NCI-H1417 treated with DMSO at 0.1 percent for 48 hours (cell line): ENCODE measurements around the gene ATP5ME.
"Not testable (repeated sequence)": the region's sequence is repeated elsewhere in the genome, so short reads cannot be mapped to it uniquely, and the experiment has no call there.

ENCODE experiments used
- DNase-seq: peaks from one replicate; lab custom pipeline; 2025; lab: John Stamatoyannopoulos, UW

Gene ATP5ME

DNA sequence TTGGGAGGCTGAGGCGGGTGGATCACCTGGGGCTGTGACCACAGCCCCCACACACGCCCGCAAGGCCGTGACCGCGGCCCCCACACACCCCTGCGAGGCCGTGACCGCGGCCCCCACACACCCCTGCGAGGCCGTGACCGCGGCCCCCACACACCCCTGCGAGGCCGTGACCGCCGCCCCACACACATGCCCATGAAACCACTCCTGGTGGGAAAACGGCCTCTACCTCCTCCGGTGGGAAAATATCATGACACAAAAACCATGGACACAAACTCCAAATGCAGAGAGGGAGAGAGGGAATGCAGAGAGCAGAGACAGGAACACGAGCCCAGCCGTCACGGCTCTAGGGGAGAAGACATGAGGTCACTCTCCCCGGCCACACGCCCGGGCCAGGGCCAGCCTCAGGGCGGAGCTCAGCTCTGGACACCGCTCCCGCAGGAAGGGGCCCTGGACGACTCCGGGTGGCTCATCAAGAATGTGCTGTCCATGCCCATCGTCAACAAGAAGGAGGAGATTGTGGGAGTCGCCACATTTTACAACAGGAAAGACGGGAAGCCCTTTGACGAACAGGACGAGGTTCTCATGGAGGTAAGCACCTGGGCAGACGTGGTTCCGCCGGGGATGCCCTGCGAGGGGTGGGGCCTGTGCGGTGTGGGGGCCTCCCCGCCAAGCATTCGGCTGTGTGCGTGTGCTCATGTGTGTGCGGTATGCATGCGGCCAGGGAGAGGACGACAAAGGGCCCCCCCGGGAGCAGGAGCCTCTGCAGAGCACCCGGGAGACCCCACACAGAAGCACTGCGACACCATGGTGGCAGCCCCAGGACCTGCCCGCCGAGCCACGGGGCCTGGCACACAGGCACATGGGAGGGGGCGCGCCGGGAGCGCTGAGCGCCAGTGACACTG is 17.4 kb downstream of the ATP5ME start:
- DNase-seq = no peak

DNA sequence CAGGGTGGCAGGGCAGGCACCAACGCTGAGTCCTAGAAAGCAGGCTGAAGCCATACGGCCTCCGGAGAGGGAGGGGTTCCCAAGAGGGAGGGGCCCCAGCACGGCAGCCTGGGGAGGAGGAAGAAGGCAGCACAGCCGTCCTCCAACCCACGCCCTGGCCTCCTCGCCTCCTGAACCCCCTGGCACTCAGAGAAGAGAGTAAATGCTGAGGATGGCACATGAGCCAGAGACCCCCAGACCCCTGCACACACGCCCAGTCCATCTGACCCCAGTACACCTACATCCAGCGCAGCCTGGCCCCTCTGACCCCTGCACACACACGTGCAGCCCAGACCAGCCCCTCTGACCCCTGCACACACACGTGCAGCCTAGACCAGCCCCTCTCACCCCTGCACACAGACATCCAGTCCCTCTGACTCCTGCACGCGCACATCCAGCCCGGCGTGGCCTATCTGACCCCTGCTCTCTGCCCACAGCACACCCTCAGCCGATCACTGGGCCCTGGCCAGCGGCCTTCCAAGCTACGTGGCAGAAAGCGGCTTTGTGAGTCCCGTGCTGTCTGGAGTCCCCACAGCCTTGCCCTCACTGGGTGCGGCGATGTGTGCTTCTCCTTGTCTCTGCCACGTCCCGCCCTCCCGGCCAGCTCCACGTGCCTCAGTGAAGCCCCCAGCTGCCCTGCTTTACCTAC is 18.5 kb downstream of the ATP5ME start:
- DNase-seq = no peak

DNA sequence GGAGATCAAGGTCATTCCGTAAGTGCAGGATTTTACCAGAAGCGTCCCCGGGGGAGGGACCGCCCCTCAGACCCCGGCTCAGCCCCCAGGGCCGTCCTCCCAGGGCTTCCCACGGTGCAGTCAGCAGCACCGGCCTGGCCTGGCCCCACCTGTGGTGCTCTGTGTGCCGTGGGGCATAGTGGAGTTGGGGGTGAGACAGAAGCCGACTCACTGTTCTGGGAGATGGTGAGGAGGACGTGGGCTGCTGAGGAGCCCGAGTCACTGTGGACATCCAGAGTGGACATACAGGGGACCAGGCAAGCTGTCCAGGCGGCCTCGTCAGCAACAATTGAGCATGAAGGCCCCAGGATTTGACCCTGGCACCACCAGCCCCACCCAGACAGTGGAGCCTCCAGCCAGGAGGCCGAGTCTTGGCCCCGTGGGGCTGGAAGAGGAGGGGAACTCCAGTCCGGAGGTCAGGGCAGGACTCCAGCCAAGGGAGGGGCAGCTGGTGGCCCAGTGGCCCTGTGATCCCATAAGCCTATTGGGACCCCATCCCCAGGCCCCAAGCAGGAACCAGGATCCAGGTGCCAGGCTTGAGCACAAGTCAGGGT is 19.1 kb downstream of the ATP5ME start:
- DNase-seq = no peak

DNA sequence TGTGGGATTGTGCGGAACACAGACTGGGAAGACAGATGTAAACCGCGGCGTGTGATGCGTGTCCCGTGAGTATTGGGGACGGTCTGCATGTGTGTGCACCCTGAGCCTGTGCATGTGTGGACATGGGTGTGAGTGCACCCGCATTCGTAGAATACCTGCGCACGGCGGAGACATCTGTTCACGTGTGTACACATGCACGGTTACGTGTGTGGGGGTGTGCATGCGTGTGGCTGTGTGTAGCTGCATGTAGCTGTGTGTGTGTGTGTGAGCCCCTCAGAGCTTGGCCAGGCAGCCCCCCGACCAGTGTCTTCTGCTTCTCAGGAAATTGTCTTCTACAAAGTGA is 19.6 kb downstream of the ATP5ME start:
- no peak for DNase-seq

DNA sequence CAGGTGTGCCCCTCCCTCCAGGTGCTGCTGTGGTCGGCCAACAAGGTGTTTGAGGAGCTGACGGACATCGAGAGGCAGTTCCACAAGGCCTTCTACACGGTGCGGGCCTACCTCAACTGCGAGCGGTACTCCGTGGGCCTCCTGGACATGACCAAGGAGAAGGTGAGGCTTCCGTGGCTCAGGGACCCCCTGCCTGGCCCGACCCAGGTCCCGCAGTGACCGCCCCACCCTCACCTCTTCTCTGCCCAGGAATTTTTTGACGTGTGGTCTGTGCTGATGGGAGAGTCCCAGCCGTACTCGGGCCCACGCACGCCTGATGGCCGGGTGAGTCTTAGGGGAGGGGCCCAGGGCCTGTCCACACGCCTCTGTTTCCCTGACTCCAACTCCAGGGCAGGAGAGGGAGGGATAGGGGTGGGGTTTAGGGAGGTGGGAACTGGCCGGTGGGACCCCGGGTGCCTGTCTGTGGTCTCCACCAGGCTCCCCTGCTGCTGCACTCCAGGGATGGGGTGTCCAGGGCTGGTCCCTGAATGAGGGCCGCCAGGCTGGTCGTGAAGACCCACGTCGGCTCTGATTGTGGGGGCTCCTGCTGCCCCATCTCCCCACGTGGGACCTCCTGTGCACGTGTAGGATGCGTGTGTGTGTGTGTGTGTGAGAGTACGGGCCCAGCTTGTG is 20.1 kb downstream of the ATP5ME start:
- DNase-seq = no peak

DNA sequence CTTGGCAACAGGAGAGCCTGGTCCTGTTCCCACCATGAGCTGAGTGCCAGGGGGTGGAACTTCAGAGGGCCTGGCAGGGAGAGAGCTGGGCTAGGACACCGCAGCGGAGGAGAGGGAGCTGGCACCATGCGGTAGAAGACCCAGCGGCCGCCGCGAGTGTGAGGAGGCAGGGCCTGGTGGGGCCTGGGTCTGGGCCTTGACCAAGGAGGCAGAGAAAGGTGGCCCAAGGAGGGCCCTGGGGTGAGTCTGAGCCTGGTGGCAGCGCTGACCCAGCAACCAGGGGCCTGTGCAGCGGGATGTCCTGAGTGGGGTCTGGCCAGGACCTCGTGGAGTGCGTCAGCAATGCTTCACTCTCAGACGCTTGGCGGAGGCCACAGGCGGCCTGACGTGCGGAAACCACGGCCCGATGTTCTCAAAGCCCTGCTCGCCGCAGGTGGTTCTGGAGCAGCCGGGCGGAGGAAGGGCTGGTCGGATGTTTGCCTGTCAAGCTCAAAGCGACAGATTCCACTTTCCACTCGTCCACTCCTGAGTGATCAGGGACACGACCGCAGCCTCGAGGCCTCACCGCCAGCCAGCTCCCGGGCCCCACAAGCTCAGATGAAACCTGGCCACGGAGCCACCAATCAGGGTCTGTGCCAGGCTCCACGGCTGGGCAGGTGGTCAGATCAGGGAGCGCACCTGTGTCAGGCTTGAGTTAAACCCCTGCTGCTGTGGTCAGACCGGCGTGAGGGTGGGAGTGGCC is 20.8 kb downstream of the ATP5ME start:
- DNase-seq = no peak

DNA sequence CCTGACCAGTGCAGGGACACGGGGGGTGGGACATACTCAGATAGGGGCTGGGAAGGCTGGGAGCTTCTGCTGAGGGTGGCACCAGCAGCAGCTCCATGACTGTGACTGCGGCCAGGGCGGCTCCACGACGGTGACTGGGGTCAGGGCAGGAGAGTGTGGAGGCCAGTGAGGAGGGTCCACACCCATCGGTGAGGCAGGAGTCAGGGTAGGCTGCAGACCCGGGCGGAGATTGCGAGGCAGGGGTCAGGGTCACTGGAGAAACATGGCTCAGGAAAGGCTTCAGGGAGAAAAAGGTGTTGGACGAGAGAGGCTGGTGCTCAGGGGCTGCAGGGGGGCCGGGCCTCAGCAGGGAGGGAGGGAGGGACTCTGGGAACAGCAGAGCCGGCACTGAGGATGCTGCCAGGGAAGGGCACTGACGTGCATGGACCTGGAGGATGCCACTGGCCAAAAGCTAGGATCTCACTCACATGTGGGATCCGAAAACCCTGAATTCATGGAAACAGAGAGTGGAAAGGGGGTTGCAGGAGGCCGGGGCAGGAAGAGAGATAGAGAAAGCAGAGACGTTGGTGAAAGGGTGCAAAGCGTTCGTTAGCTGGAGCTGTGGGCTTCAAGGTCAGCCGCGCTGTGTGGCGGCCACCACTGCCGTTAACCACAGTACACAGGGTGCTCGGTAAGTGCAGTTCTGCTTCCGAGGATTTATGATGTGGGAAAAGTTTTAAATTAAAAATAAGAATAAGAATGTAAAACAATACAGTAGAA is 22.0 kb downstream of the ATP5ME start:
- no peak for DNase-seq

DNA sequence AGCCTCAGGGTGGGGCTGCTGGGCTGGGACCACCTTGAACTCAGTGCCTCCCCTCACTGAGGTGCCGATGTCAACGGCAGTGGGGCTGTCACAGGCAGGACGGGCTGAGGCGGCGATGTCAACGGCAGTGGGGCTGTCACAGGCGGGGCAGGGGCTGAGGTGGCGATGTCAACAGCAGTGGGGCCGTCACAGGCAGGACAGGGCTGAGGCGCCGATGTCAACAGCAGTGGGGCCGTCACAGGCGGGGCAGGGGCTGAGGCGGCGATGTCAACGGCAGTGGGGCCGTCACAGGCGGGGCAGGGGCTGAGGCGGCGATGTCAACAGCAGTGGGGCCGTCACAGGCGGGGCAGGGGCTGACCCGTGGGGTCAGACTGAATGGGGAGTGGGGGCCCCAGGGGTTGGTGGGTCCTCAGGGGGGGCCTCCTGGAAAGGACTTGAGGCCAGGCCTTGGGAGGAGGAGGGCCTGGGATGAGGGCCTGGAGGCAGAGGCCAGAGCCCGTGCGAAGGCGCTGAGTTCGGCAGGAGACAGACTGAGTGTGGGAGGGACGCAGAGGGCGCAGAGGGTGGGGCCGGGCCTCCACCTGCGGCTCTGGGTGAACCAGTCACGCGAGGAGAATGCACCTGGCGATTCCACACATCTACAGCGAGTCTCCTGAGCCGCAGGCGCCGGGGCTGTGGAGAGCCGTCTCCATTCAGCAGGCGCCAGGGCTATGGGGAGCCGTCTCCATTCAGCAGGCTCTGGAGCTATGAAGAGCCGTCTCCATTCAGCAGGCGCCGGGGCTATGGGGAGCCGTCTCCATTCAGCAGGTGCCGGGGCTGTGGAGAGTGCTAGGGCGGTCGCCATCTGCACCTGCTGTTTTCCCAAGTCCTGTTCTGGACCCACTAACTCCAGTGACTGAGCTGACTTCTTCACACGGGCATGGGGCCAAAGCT is 22.9 kb downstream of the ATP5ME start:
- DNase-seq = no peak

DNA sequence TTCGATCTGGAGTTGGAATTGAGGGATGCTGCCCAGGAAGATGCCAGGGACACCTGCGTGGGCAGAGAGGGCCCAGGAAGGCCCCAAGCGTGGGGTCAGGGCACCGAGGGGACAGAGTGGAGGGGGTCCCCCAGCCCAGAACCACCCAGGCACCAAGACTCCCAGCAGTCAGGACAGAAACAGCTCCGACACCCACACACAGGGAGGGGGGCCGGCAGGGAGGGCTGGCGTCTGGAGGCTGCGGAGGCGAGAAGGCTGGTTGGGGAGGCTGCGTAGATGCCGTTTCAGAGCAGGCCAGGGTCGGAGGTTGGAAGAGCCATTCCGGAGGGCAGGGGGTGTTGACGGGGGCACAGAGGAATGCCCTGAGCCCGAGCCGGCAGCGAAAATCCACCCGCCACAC is 23.6 kb downstream of the ATP5ME start:
- DNase-seq = no peak

DNA sequence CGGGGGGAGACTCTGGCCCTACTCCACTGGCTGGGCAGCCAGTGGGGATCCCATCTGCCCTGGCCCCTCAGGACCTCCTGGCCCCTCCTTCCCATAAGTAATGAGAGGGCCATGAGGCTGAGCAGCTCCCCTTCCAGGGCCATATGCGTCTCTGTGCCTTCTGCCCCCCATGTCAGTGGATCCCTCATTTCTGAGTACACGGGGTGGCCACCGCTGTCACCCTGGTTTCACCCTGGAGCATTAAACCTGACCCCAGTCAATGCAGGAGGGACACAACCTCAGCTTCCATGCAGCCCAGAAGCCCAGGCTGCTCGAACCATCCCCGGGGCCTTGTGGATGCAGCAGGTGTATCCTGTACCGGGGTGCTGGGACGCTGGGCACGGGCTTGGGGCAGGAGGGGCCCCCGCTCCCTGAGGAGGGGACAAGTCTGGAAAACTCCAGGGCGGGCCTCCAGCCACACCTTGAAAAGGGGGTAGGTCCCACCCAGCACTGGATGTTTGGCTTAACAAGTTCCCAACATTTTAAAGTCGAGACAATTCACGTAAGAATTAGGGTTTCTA is 24.2 kb downstream of the ATP5ME start:
- DNase-seq = no peak

DNA sequence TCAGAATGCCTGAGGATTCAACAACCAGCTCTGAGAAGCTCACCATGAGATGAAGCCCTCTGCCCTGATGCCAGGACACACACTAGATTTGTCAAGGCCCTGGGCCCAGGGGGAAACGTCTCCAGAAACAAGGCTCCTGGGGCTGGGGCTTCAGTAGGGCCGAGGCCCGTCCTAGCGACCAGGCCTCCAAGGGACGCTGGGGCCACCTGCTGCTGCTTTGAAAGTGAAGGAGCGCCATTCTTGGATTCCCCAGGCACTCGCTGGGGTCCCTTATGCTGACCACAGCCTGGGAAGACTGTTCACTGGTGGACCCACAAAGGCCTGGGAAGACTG is 24.8 kb downstream of the ATP5ME start:
- no peak for DNase-seq

DNA sequence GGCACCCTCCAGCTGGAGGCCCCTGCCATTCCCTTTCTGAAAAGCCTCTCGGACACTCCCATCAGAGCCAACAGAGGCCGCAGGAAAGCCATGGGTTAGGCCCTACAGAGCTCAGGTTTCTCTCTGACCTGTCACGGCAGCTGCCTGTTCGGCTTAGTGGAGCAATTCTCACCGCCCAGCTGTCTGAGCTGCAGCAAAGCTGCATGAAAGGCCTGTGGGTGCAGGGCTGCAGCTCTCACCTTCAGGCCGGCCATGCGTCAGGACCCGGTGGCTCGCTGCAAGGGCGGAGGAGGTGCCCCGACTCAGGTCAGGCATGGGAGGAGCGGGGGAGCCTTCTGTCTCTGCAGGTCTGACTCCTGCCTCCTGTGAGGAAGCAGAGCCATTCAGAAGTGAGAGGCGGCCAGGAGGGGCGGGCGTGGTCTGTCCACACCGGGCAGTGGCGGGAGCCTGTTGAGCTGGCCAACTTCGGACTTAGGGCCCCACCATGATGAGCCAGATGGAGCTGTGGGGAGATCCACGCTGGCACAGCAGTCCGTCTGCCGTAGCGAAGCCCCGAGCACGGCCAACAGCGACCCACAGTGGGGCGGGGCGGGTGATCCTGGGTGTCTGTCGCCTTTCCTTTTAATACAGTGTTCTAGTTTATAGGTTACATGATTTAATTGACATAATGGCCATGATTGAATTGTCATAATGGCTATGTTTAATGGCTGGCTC is 25.3 kb downstream of the ATP5ME start:
- no peak for DNase-seq

DNA sequence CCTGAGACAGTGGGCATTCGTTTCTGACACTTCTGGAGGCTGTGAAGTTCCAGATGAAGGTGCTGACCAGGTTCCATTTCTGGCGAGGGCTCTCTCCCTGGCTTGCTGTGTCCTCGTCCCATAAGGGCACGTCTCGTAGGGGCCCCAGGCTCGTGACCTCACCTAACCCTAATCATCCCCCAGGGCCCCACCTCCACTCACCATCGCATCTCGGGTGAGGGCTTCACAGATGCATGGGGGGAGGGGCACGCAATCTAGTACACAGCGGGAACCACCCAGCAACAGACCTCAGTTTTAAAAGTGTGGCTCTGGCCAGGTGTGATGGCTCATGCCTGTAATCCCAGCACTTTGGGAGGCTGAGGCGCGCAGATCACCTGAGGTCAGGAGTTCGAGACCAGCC is 26.6 kb downstream of the ATP5ME start:
- DNase-seq = no peak

DNA sequence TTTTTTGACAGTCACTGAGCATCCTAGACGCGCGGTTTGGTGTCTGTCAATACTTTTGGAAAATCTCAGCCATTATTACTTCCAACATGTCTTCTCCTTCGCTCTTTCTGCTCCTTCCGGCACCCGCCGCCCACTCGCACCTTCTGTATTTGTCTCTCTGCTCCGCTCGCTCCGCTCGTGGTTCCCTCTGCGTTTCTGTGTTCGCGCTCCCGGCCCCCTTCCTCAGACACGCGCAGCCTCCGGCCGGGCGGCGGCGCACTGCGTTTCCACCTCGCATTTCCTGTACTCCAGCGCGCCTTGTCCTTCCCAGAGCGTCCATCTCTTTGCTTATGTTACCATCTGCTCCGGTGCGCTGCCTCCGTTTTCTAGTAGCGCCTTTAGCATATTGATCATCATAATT is 27.6 kb downstream of the ATP5ME start:
- DNase-seq = no peak

DNA sequence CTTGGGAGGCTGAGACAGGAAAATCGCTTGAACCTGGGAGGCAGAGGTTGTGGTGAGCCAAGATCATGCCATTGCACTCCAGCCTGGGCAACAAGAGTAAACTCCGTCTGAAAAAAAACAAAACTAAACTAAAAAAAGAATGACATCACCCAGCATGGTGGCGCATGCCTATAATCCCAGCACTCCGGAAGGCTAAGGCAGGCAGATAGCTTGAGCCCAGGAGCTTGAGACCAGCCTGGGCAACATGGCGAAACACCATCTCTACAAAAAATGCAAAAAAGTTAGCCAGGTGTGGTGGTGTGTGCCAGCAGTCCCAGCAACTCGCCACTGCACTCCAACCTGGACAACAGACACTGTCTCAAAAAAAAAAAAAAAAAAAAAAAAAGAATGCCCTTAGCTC is 31.7 kb downstream of the ATP5ME start:
- DNase-seq = not testable (repeated sequence)

DNA sequence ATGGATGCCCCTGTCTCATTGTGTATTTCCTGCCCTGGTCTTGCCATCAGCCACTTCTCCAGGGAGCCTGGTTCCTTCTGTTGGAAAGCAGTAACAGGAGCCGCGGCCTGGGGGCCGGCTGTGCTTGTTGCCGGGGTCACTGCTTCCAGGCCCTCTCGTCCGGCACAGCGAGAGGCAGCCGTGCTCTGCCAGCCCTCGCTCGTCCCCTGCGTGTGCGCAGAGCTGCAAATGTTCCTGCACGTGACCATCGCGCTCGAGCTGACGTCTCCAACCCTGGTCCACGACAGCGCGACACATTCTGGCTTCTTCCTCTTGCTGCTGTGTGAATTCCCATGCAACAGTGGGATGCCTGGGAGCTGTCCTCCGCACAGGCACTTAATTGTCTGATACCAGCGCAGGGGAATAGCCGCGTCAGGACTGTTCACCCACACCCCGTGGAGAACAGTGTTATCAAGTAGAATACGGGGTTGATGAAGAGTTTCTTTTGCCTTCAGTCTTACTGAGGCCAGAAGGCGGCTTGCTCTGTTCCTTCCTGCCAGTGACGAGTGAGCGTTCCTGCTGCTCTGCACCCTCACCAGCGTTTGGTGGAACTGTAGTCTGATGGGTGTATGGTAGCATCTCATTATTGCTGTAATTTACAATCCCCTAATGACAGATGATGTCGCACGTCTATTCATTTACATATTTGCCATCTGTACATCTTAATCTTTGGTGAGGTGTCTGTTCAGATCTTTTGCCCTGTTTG is 36.4 kb downstream of the ATP5ME start:
- no peak for DNase-seq

DNA sequence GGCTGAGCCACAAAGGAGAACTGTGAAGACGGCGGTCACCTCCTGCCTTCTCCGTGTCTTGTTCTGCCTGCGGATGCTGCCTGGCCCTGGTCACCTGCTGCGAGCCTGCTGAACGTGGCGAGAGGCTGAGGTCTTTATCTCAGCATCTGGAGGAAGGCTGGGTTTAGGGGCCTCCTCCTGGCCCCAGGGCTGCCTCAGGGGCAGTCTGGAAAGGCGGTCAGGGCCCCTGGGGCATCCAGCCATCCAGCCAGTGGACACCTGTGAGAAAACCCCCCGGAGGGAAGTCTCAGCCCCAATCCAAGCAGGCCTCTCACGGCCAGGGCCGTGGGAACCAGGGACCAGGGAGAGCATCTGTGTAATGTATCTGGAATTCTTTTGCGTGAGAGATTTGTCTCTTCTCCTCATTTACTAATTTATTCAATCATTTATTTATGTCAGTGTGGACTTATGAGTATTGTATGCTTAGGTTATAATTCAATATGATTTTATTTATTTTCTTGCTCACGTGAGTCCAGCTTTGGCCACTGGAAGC is 37.4 kb downstream of the ATP5ME start:
- no peak for DNase-seq
